SU-DHL-6 (cell line): Measurements from ENCODE around the gene TMPRSS9.

Source experiments
- H2AFZ ChIP-seq: fragments of 200-600 bp; sonication (generic); 2 replicates; pipeline ENCODE4 v1.6.1; 2014; ENCODE audit warnings: low read depth, mild to moderate bottlenecking, moderate library complexity, mixed read lengths, antibody characterized with exemption, low read length; ENCODE audit not compliant: severe bottlenecking
- H3F3A ChIP-seq: fragments of 200-600 bp; shearing (Covaris generic); 2 replicates; pipeline ENCODE4 v1.6.0; 2016; ENCODE audit warnings: antibody characterized with exemption, mild to moderate bottlenecking; ENCODE audit not compliant: insufficient read depth
- H3K27ac ChIP-seq: fragments of 200-600 bp; sonication (generic); 2 replicates; pipeline ENCODE4 v1.5.1; 2016; ENCODE audit warnings: low read depth, mild to moderate bottlenecking, low read length, moderate library complexity, mixed read lengths
- H3K27me3 ChIP-seq: fragments of 200-600 bp; sonication (generic), shearing (Covaris generic); 2 replicates; pipeline ENCODE4 v1.6.0; 2014; ENCODE audit warnings: mild to moderate bottlenecking, low read length
- H3K36me3 ChIP-seq: fragments of 200-600 bp; sonication (generic); 2 replicates; pipeline ENCODE4 v1.6.1; 2014; ENCODE audit warnings: mild to moderate bottlenecking, low read length, mixed read lengths
- H3K4me2 ChIP-seq: fragments of 300-600, 200-600 bp; shearing (Covaris generic), sonication (generic); 2 replicates; pipeline ENCODE4 v1.6.0; 2014; ENCODE audit warnings: low read length, low read depth, mild to moderate bottlenecking; ENCODE audit not compliant: poor library complexity, severe bottlenecking
- H3K4me3 ChIP-seq: fragments of 200-600 bp; sonication (generic); 2 replicates; pipeline ENCODE4 v1.5.1; 2014; ENCODE audit warnings: antibody characterized with exemption, low read length, mild to moderate bottlenecking, mixed read lengths; ENCODE audit not compliant: insufficient read depth, poor library complexity, severe bottlenecking
- H3K79me2 ChIP-seq: fragments of 200-600 bp; sonication (generic); 2 replicates; pipeline ENCODE4 v1.6.1; 2014; ENCODE audit warnings: mild to moderate bottlenecking, low read length, moderate library complexity; ENCODE audit not compliant: insufficient read depth
- H3K9ac ChIP-seq: fragments of 200-600 bp; sonication (generic); 2 replicates; pipeline ENCODE4 v1.7.0; 2014; ENCODE audit warnings: mild to moderate bottlenecking, low read length
- H3K9me2 ChIP-seq: fragments of 200-600 bp; sonication (generic); replicated peaks from 2 replicates; pipeline ENCODE4 v1.6.1; 2014; ENCODE audit warnings: low read length; ENCODE audit not compliant: insufficient read depth
- H3K9me3 ChIP-seq: fragments of 200-600 bp; sonication (generic); 2 replicates; pipeline ENCODE4 v1.6.1; 2014; ENCODE audit warnings: low read length, mixed read lengths; ENCODE audit not compliant: insufficient read depth
- H4K20me1 ChIP-seq: fragments of 200-600 bp; sonication (generic); 2 replicates; pipeline ENCODE4 v1.6.1; 2014; ENCODE audit warnings: low read depth, mild to moderate bottlenecking, antibody characterized with exemption, low read length, moderate library complexity, mixed read lengths
- EZH2phosphoT487 ChIP-seq: fragments of 200-600 bp; sonication (generic), shearing (Covaris generic); conservative IDR thresholded peaks from 2 replicates; pipeline ENCODE4 v1.6.1; 2018; ENCODE audit warnings: mild to moderate bottlenecking, antibody characterized with exemption, low read length, moderate library complexity, mixed read lengths
- TF ChIP-seq, protein P1 (sequence below): fragments of 200-600 bp; sonication (generic); IDR thresholded peaks from one replicate; pipeline ENCODE4 v1.5.1; 2017; ENCODE audit warnings: antibody characterized with exemption, mild to moderate bottlenecking, low read length, moderate library complexity; ENCODE audit not compliant: insufficient read depth, poor library complexity, severe bottlenecking

The TMPRSS9 gene

GRCh38 chr19:2410023-2410422, 50.0 kb downstream of the TMPRSS9 start:
- no peak overlapping the region for H3K9ac ChIP-seq
- no peak overlapping the region for H3K4me3 ChIP-seq
- no peak overlapping the region for H2AFZ ChIP-seq
- H3F3A ChIP-seq, result no peaks in the 10 kb centered on the region
- no peaks in the 10 kb centered on the region for H3K9me3 ChIP-seq
- H3K27me3 ChIP-seq, result no peaks in the 10 kb centered on the region
- H3K36me3 ChIP-seq, result no peaks in the 10 kb centered on the region
- H3K79me2 ChIP-seq, result no peaks in the 10 kb centered on the region
- H4K20me1 ChIP-seq, result no peaks in the 10 kb centered on the region
- no peak overlapping the region for H3K4me2 ChIP-seq
- no peaks in the 10 kb centered on the region for H3K9me2 ChIP-seq
- H3K27ac ChIP-seq, result no peak overlapping the region
- no peak for TF ChIP-seq EZH2phosphoT487
- TF ChIP-seq, protein P1, sequence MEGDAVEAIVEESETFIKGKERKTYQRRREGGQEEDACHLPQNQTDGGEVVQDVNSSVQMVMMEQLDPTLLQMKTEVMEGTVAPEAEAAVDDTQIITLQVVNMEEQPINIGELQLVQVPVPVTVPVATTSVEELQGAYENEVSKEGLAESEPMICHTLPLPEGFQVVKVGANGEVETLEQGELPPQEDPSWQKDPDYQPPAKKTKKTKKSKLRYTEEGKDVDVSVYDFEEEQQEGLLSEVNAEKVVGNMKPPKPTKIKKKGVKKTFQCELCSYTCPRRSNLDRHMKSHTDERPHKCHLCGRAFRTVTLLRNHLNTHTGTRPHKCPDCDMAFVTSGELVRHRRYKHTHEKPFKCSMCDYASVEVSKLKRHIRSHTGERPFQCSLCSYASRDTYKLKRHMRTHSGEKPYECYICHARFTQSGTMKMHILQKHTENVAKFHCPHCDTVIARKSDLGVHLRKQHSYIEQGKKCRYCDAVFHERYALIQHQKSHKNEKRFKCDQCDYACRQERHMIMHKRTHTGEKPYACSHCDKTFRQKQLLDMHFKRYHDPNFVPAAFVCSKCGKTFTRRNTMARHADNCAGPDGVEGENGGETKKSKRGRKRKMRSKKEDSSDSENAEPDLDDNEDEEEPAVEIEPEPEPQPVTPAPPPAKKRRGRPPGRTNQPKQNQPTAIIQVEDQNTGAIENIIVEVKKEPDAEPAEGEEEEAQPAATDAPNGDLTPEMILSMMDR, result no peak

DNA sequence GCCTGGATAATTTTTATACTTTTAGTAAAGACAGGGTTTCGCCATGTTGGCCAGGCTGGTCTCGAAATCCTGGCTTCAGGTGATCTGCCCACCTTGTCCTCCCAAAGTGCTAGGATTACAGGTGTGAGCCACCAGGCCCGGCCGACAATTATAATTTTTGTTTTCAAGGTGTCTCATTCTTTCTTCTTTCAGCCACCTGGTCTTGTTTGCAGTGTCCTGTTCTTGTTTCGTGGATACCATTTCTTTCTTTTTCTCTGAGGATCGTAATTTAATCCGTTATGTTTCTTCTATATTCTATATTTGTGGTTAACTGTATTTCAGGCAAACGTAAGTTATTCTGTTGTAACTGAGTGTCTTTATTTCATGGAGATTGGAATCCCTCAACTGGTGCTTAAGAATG, 51.6 kb downstream of the TMPRSS9 start:
- H3K9me3 ChIP-seq, result no peaks in the 10 kb centered on the region
- no peak overlapping the region for H3K9ac ChIP-seq
- no peaks in the 10 kb centered on the region for H3F3A ChIP-seq
- no peak overlapping the region for H2AFZ ChIP-seq
- H3K79me2 ChIP-seq, result no peaks in the 10 kb centered on the region
- TF ChIP-seq EZH2phosphoT487, result no peak
- TF ChIP-seq, protein P1, result no peak
- H3K36me3 ChIP-seq, result no peaks in the 10 kb centered on the region
- no peaks in the 10 kb centered on the region for H3K27me3 ChIP-seq
- no peaks in the 10 kb centered on the region for H3K9me2 ChIP-seq
- H3K27ac ChIP-seq, result no peak overlapping the region
- no peak overlapping the region for H3K4me3 ChIP-seq
- no peaks in the 10 kb centered on the region for H4K20me1 ChIP-seq
- no peak overlapping the region for H3K4me2 ChIP-seq

DNA sequence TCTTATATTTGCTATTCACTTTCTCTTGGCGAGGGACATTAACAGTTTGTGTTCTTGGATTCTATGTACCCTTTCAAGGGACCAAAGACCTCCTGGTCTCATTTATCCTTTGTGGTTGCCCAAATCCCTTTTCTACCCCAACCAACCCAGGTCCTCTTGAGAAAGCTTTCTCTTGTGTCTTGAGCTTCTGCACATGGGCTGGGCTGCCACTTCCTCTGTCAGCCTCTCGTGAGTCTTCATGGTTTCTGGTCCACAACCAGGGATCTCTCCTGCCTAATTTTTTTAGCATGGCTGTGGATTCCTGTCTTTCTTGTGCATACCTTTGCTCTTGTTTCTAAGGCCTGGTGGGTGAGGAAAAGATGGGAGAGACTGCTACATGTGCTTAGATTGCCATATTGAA, 52.4 kb downstream of the TMPRSS9 start:
- Histone ChIP-seq H3K36me3 (no peaks in the 10 kb centered on the region), H3K4me3 (no peak overlapping the region), H3F3A (no peaks in the 10 kb centered on the region), H3K27ac (no peak overlapping the region), H3K79me2 (no peaks in the 10 kb centered on the region), H3K9me3 (no peaks in the 10 kb centered on the region), H2AFZ (no peak overlapping the region), H3K9me2 (no peaks in the 10 kb centered on the region), H4K20me1 (no peaks in the 10 kb centered on the region), H3K27me3 (no peaks in the 10 kb centered on the region), H3K4me2 (no peak overlapping the region), H3K9ac (no peak overlapping the region)
- TF ChIP-seq EZH2phosphoT487, result no peak
- TF ChIP-seq, protein P1, result no peak

- Histone ChIP-seq H3K79me2 (no peaks in the 10 kb centered on the region), H3K4me2 (no peak overlapping the region), H3K9ac (no peak overlapping the region), H2AFZ (no peak overlapping the region), H3K4me3 (no peak overlapping the region), H3K9me3 (no peaks in the 10 kb centered on the region), H3K36me3 (no peaks in the 10 kb centered on the region), H3K9me2 (no peaks in the 10 kb centered on the region), H3K27me3 (no peaks in the 10 kb centered on the region), H3F3A (no peaks in the 10 kb centered on the region), H3K27ac (no peak overlapping the region), H4K20me1 (no peaks in the 10 kb centered on the region)
- no peak for TF ChIP-seq EZH2phosphoT487
- TF ChIP-seq, protein P1, result no peak
Observed at GRCh38 chr19:2413159-2413558, 53.1 kb downstream of the TMPRSS9 start.
